Stomach (tissue), 4 donors: ENCODE measurements around the gene FAM43B.

Experiments
- EP300 ChIP-seq: sonication (generic); formaldehyde crosslinking; IDR thresholded peaks from one replicate; pipeline ENCODE4 v1.6.1; 2017; ENCODE audit warnings: antibody characterized with exemption
- POLR2A ChIP-seq, 4 donors: fragments of 450-650 bp; IDR thresholded peaks; one replicate each; pipeline ENCODE4 v1.6.1; 2016; ENCODE audit warnings: antibody characterized with exemption in 4 of 4, control low read depth in 2 of 4, mild to moderate bottlenecking in 1 of 4, moderate library complexity in 1 of 4
- POLR2AphosphoS5 ChIP-seq, 3 donors: sonication (generic); formaldehyde crosslinking; IDR thresholded peaks; one replicate each; pipeline ENCODE4 v1.6.1; 2016; ENCODE audit warnings: antibody characterized with exemption in 3 of 3
- TF ChIP-seq, protein P1 (sequence below), 7 experiments: fragments of 450-650 bp in 4 of 7; fragments of 200-600 bp in 3 of 7; sonication (generic) in 3 of 7; IDR thresholded peaks; one replicate each; pipeline ENCODE4 v1.5.1; 2016 to 2019; ENCODE audit warnings: antibody characterized with exemption in 7 of 7, control low read depth in 2 of 7, mild to moderate bottlenecking in 1 of 7

DNA sequence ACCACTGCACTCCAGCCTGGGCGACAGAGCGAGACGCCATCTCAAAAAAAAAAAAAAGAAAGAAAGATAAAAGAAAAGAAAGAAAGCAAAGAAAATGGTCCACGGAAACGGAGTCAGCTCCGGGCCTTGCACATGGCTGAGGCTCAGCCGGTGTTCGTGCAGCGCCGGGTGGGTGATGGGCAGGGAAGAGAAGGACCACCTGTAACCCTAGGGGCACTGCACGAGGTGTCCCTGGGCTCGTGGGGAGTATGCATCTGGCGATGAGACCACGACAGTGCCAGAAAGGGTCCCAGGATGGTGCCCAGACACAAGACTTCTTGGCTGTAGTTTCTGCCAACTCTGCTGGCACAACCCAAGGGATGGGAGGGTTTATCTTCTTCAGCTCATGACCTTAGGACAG is 42.4 kb downstream of the FAM43B start:
- TF ChIP-seq, protein P1, sequence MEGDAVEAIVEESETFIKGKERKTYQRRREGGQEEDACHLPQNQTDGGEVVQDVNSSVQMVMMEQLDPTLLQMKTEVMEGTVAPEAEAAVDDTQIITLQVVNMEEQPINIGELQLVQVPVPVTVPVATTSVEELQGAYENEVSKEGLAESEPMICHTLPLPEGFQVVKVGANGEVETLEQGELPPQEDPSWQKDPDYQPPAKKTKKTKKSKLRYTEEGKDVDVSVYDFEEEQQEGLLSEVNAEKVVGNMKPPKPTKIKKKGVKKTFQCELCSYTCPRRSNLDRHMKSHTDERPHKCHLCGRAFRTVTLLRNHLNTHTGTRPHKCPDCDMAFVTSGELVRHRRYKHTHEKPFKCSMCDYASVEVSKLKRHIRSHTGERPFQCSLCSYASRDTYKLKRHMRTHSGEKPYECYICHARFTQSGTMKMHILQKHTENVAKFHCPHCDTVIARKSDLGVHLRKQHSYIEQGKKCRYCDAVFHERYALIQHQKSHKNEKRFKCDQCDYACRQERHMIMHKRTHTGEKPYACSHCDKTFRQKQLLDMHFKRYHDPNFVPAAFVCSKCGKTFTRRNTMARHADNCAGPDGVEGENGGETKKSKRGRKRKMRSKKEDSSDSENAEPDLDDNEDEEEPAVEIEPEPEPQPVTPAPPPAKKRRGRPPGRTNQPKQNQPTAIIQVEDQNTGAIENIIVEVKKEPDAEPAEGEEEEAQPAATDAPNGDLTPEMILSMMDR (IDR thresholded peaks at IDR 0.05): no peak
- TF ChIP-seq POLR2A (IDR thresholded peaks at IDR 0.05): no peak
- TF ChIP-seq EP300: no peak
- no peak for TF ChIP-seq POLR2AphosphoS5 (IDR thresholded peaks at IDR 0.05)
